H9 (cell line): ENCODE results near the gene ZC3H18. TPM values are rescaled to one million over a fixed set of nuclear protein-coding genes. Genes with fewer than 3 reads are reported as not detected.

Experiments
- DNase-seq: peaks from one replicate; pipeline ENCODE4 v3.0.0-alpha.2; 2017
- H2AFZ ChIP-seq: one replicate; pipeline ENCODE4 v1.6.1; 2013; ENCODE audit warnings: mild to moderate bottlenecking, low read length, control low read depth, moderate library complexity
- H2AK5ac ChIP-seq: 2 replicates; pipeline ENCODE4 v1.6.1; 2013; ENCODE audit warnings: low read length, control low read depth, mixed read lengths; ENCODE audit not compliant: insufficient read length
- H2BK120ac ChIP-seq: one replicate; pipeline ENCODE4 v1.6.1; 2013; ENCODE audit warnings: low read depth, mild to moderate bottlenecking, low read length, control low read depth, inconsistent platforms; ENCODE audit not compliant: poor library complexity, severe bottlenecking
- H2BK12ac ChIP-seq: 2 replicates; pipeline ENCODE4 v1.6.1; 2013; ENCODE audit warnings: low read length, control low read depth, mixed read lengths, low read depth; ENCODE audit not compliant: insufficient read length
- H2BK15ac ChIP-seq: 2 replicates; pipeline ENCODE4 v1.6.1; 2013; ENCODE audit warnings: low read depth, low read length, control low read depth
- H2BK20ac ChIP-seq: one replicate; pipeline ENCODE4 v1.6.1; 2013; ENCODE audit warnings: low read depth, mild to moderate bottlenecking, low read length, control low read depth, inconsistent platforms; ENCODE audit not compliant: poor library complexity, severe bottlenecking
- H2BK5ac ChIP-seq: 2 replicates; pipeline ENCODE4 v1.6.1; 2013; ENCODE audit warnings: low read length, control low read depth, mixed read lengths; ENCODE audit not compliant: insufficient read length
- H3K14ac ChIP-seq: 2 replicates; pipeline ENCODE4 v1.6.1; 2013; ENCODE audit warnings: low read length, control low read depth; ENCODE audit not compliant: insufficient read depth
- H3K18ac ChIP-seq: 2 replicates; pipeline ENCODE4 v1.6.1; 2013; ENCODE audit warnings: low read depth, mild to moderate bottlenecking, mixed read lengths, low read length, control low read depth; ENCODE audit not compliant: insufficient read length
- H3K23ac ChIP-seq: 2 replicates; pipeline ENCODE4 v1.6.1; 2013; ENCODE audit warnings: low read length, control low read depth, mixed read lengths, low read depth; ENCODE audit not compliant: insufficient read length
- H3K23me2 ChIP-seq: 2 replicates; pipeline ENCODE4 v1.6.1; 2013; ENCODE audit warnings: low read depth, mild to moderate bottlenecking, mixed read lengths, low read length, control low read depth; ENCODE audit not compliant: insufficient read length, poor library complexity, severe bottlenecking
- H3K27ac ChIP-seq: 2 replicates; pipeline ENCODE4 v1.5.1; 2013; ENCODE audit warnings: low read length, control low read depth, mixed read lengths, low read depth; ENCODE audit not compliant: insufficient read length
- H3K27me3 ChIP-seq: 2 replicates; pipeline ENCODE4 v1.6.1; 2013; ENCODE audit warnings: low read length, control low read depth, inconsistent platforms; ENCODE audit not compliant: insufficient read depth
- H3K4ac ChIP-seq: 2 replicates; pipeline ENCODE4 v1.6.1; 2013; ENCODE audit warnings: low read depth, mild to moderate bottlenecking, control low read depth, inconsistent platforms, low read length, moderate library complexity
- H3K4me1 ChIP-seq: 2 replicates; pipeline ENCODE4 v1.6.1; 2013; ENCODE audit warnings: low read length, control low read depth, inconsistent platforms; ENCODE audit not compliant: insufficient read depth
- H3K4me2 ChIP-seq: 2 replicates; pipeline ENCODE4 v1.6.1; 2013; ENCODE audit warnings: low read length, control low read depth, mixed read lengths; ENCODE audit not compliant: insufficient read length, insufficient read depth
- H3K56ac ChIP-seq: 2 replicates; pipeline ENCODE4 v1.6.1; 2013; ENCODE audit warnings: low read depth, mild to moderate bottlenecking, mixed read lengths, low read length, control low read depth; ENCODE audit not compliant: insufficient read length
- H3K79me1 ChIP-seq: 2 replicates; pipeline ENCODE4 v1.6.1; 2013; ENCODE audit warnings: low read depth, mild to moderate bottlenecking, moderate library complexity, low read length, control low read depth, inconsistent platforms; ENCODE audit not compliant: insufficient read depth, poor library complexity, severe bottlenecking
- H3K79me2 ChIP-seq: 2 replicates; pipeline ENCODE4 v1.6.1; 2013; ENCODE audit warnings: low read length, control low read depth, inconsistent platforms; ENCODE audit not compliant: insufficient read depth
- H3K9ac ChIP-seq: 2 replicates; pipeline ENCODE4 v1.6.1; 2013; ENCODE audit warnings: low read length, control low read depth, mixed read lengths; ENCODE audit not compliant: insufficient read length; ENCODE audit errors: extremely low read depth
- H3K9me3 ChIP-seq: one replicate; pipeline ENCODE4 v1.6.1; 2013; ENCODE audit warnings: low read depth, low read length, inconsistent platforms; ENCODE audit not compliant: control insufficient read depth
- H3T11ph ChIP-seq: one replicate; pipeline ENCODE4 v1.6.1; 2013; ENCODE audit warnings: mild to moderate bottlenecking, low read length, control low read depth, inconsistent platforms
- H4K20me1 ChIP-seq: one replicate; pipeline ENCODE4 v1.6.1; 2013; ENCODE audit not compliant: control insufficient read depth, insufficient read length, insufficient read depth
- H4K5ac ChIP-seq: 2 replicates; pipeline ENCODE4 v1.6.1; 2013; ENCODE audit warnings: low read depth, mild to moderate bottlenecking, mixed read lengths, low read length, control low read depth; ENCODE audit not compliant: insufficient read length
- H4K8ac ChIP-seq: replicated peaks from 2 replicates; pipeline ENCODE4 v1.6.1; 2013; ENCODE audit warnings: low read length, control low read depth, mixed read lengths, low read depth; ENCODE audit not compliant: insufficient read length
- H4K91ac ChIP-seq: 2 replicates; pipeline ENCODE4 v1.6.1; 2013; ENCODE audit warnings: low read depth, mild to moderate bottlenecking, moderate library complexity, mixed read lengths, low read length, control low read depth; ENCODE audit not compliant: insufficient read length
- H3K27ac Mint-ChIP-seq, 3 experiments: 2 replicates in 2 of 3; 3 replicates in 1 of 3; pipeline ENCODE4 v1.8.0; 2020 to 2021; ENCODE audit warnings: mixed read lengths in 3 of 3, mild to moderate bottlenecking in 1 of 3, moderate library complexity in 1 of 3
- H3K27me3 Mint-ChIP-seq: 2 replicates; pipeline ENCODE4 v1.8.0; 2021; ENCODE audit warnings: low read depth, mild to moderate bottlenecking, moderate library complexity, mixed read lengths
- H3K36me3 Mint-ChIP-seq, 3 experiments: 2 replicates in 2 of 3; 3 replicates in 1 of 3; pipeline ENCODE4 v1.8.0; 2020 to 2021; ENCODE audit warnings: low read depth in 3 of 3, mixed read lengths in 3 of 3; ENCODE audit not compliant: insufficient read depth in 1 of 3
- H3K4me1 Mint-ChIP-seq, 2 experiments: 2 replicates each; pipeline ENCODE4 v1.8.0; 2020; ENCODE audit warnings: mixed read lengths in 2 of 2
- H3K4me3 Mint-ChIP-seq, 2 experiments: 2 replicates in 1 of 2; 3 replicates in 1 of 2; pipeline ENCODE4 v1.8.0; 2020 to 2021; ENCODE audit warnings: mild to moderate bottlenecking in 2 of 2, mixed read lengths in 2 of 2, moderate library complexity in 1 of 2
- H3K9me3 Mint-ChIP-seq, 2 experiments: 2 replicates in 1 of 2; 3 replicates in 1 of 2; pipeline ENCODE4 v1.8.0; 2020; ENCODE audit warnings: mild to moderate bottlenecking in 2 of 2, mixed read lengths in 2 of 2, moderate library complexity in 1 of 2
- CTCF ChIP-seq: fragments of 200-600 bp; sonication (generic); conservative IDR thresholded peaks from 3 replicates; pipeline ENCODE4 v1.8.0; 2021; ENCODE audit warnings: antibody characterized with exemption, mild to moderate bottlenecking
- WGBS: extraction: QIAGEN DNeasy Blood & Tissue Kit; methylation state at CpG from one replicate; pipeline ENCODE4 v1.1.7; 2013; ENCODE audit warnings: missing lambda C conversion rate, low lambda C conversion rate, mixed read lengths; ENCODE audit not compliant: insufficient read length; ENCODE audit errors: extremely low coverage; 5-methylcytosine and 5-hydroxymethylcytosine counted together
- total RNA-seq: library from RNA; stranded (reverse); gene quantifications from 2 replicates; pipeline ENCODE4 v1.2.1, GENCODE V29; 2021

The ZC3H18 gene
- total RNA-seq, 1 experiment from 2014 or later = 69.7 TPM

- no peaks in the 10 kb centered on the region for H4K20me1 ChIP-seq
- no peak overlapping the region for H2BK5ac ChIP-seq
- H3K27ac ChIP-seq = no peak overlapping the region
- no peaks in the 10 kb centered on the region for H3K9me3 Mint-ChIP-seq
- H3K9ac ChIP-seq = no peak overlapping the region
- no peak overlapping the region for H2AFZ ChIP-seq
- no peak overlapping the region for H2BK12ac ChIP-seq
- H3K4ac ChIP-seq = no peak overlapping the region
- H3K79me1 ChIP-seq = peaks cover 22% of the 10 kb centered on the region
- H3K79me2 ChIP-seq = peaks cover 16% of the 10 kb centered on the region; the same call in 1 of the 2 replicates
- no peaks in the 10 kb centered on the region for H3K4me1 Mint-ChIP-seq
- no peak overlapping the region for H3K14ac ChIP-seq
- no peak overlapping the region for H4K8ac ChIP-seq
- no peak overlapping the region for H2BK120ac ChIP-seq
- peaks cover 14 to 79% (median 75%) of the 10 kb centered on the region in 3 experiments; a peak in 6 of 7 replicates for H3K36me3 Mint-ChIP-seq
- no peaks in the 10 kb centered on the region for H3K23me2 ChIP-seq
- no peak overlapping the region for H3T11ph ChIP-seq
- no CpG with 5 or more reads among the region's 26 CpGs for WGBS
- no peak overlapping the region for H3K4me3 Mint-ChIP-seq
- H3K4me1 ChIP-seq = no peaks in the 10 kb centered on the region
- no peak overlapping the region for H2BK15ac ChIP-seq
- H3K9me3 ChIP-seq = no peaks in the 10 kb centered on the region
- H2AK5ac ChIP-seq = no peak overlapping the region
- no peaks in the 10 kb centered on the region for H3K27me3 ChIP-seq
- H2BK20ac ChIP-seq = no peak overlapping the region
- H3K56ac ChIP-seq = no peak overlapping the region
- H3K27me3 Mint-ChIP-seq = no peaks in the 10 kb centered on the region
- no peak overlapping the region for H3K23ac ChIP-seq
- no peak overlapping the region for H4K91ac ChIP-seq
- no peak overlapping the region for H3K18ac ChIP-seq
- no peak overlapping the region for H3K4me2 ChIP-seq
- no peak overlapping the region for H4K5ac ChIP-seq
- DNase-seq = no peak
- no peak for TF ChIP-seq CTCF
- H3K27ac Mint-ChIP-seq = peak overlapping the region in 2 of 3 experiments; percentile 43 to 57; a peak in 3 of 7 replicates
These were observed 8.5 kb downstream of the ZC3H18 start for GRCh38 chr16:88578446-88579313.
